Measurements from ENCODE around the gene STOML2. TPM values are rescaled to one million over a fixed set of nuclear protein-coding genes. Genes with fewer than 3 reads are reported as not detected.

Gene STOML2
- total and polyA plus RNA-seq, 9 of the 15 experiments (the other 6 are each of a cell fraction or from before 2014, with no cell fraction given) = 110 to 220 (median 174) TPM

DNA sequence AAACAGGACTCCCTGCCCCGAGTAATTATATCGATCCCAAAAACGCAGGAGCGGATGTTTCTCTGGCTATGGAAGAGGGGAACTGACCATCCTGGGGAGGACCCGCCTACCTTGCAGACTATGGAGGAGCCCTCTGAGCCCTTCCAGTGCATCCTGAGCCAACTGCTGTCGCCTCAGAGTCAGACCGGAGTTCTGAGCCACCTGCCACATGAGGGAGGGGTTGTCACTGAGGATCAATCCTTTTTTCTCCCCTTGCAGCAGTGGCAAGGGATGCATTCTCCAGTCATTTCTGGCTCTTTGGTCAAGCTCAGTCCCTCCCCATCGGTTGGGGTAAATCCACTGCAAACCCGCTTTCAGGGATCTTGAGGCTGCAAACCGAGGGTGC, 23.9 kb downstream of the STOML2 start:
- peaks cover 4% of the 10 kb centered on the region for H3K9me1 ChIP-seq (ENCODE audit: control insufficient read depth, insufficient read depth, low read length)
- 0% methylated on average over 9 of the region's 10 CpGs for WGBS (ENCODE audit: insufficient coverage, low coverage, missing lambda C conversion rate)
- intact Hi-C loops (cut with micrococcal nuclease) = no loop called here

DNA sequence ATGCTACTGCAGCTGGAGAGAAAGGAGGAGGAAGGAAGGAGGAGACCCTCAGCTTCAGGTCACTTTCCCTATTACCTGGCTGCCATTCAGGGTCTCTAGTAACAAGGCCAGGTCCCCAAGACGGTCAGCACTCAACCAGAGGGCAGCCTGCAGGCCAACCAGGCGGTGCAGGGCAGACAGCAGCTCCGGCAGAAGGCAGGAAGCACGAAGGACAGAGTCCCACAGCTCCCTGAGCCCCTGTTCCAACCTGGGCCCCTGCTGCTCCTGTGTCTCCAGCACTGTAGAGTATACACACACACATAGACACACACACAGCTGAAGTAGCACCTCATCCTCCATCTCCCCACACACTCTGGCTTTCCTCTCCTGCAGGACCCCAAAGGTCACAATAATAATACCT, 24.9 kb downstream of the STOML2 start:
- H3K9me1 ChIP-seq (ENCODE audit: control insufficient read depth, insufficient read depth, low read length) = peaks cover 4% of the 10 kb centered on the region
- H3K27ac ChIP-seq (ENCODE audit: extremely low read depth, low read depth, low read length) = no peak overlapping the region; the same call in 2 of the 3 replicates
- peak overlapping the region; percentile 65 for H3K4me3 ChIP-seq
- ATAC-seq (no peak), FAIRE-seq (no peak), DNase-seq (ENCODE audit: extremely low read depth in 1 of 4, low spot score in 3 of 4) (no peak)
- POLR2A ChIA-PET = interaction anchor here (1.0 to 1.9 kb wide), 2 partner anchors 13 to 14 kb away, joined by 4 to 13 read pairs; no protein-coding TSS in a partner anchor
- no peaks in the 10 kb centered on the region for H4K20me1 ChIP-seq (replicated peaks; ENCODE audit: control insufficient read depth, insufficient read depth, low read length)
- no peak overlapping the region for H2AFZ ChIP-seq (ENCODE audit: low read depth, low read length)
- in situ Hi-C loops (cut with MboI) = no loop called here
- peaks cover 40% of the 10 kb centered on the region; the same call in 2 of the 3 replicates for H3K36me3 ChIP-seq (ENCODE audit: control insufficient read depth, insufficient read depth, low read length)
- CTCF ChIA-PET (ENCODE audit: low intra/inter-chr PET ratio) = no interaction called here
- H3K27me3 ChIP-seq (ENCODE audit: control insufficient read depth in 2 of 2, insufficient read depth in 2 of 2, low read length in 2 of 2) = no peaks in the 10 kb centered on the region
- BruUV-seq (replicated peaks) = no TSS peak
- H3K4me2 ChIP-seq (ENCODE audit: insufficient read depth, low read length) = peak overlapping the region; percentile 93
- peaks cover 3 to 28% of the 10 kb centered on the region in 2 experiments; a peak in 4 of 5 replicates for H3K4me1 ChIP-seq (replicated peaks in 1 of 2; ENCODE audit: control insufficient read depth in 2 of 2, insufficient read depth in 2 of 2, low read length in 2 of 2)
- intact Hi-C loops (cut with micrococcal nuclease) = no loop called here
- peaks cover 24% of the 10 kb centered on the region for H3K79me2 ChIP-seq (ENCODE audit: control insufficient read depth, insufficient read depth, low read length)
- WGBS (ENCODE audit: insufficient coverage, low coverage, missing lambda C conversion rate) = 35% methylated on average over 4 of the region's 4 CpGs
- no peaks in the 10 kb centered on the region for H3K9me3 ChIP-seq (replicated peaks; ENCODE audit: control insufficient read depth, insufficient read depth, low read depth, low read length)
- TF ChIP-seq TAL1 (IDR thresholded peaks at IDR 0.05) = no peak
- peak; percentile 21; the same call in 1 of the 2 replicates for TF ChIP-seq RBFOX2 (IDR thresholded peaks at IDR 0.05; ENCODE audit: low read depth, low read length)
- peak overlapping the region; percentile 80 to 98 for H3K9ac ChIP-seq (ENCODE audit: insufficient read depth in 1 of 2, low read depth in 2 of 2, low read length in 2 of 2)

More for the DNA sequence above, 23.9 kb downstream of the STOML2 start:
- peaks cover 24% of the 10 kb centered on the region for H3K79me2 ChIP-seq (ENCODE audit: control insufficient read depth, insufficient read depth, low read length)
- H3K27me3 ChIP-seq (ENCODE audit: control insufficient read depth in 2 of 2, insufficient read depth in 2 of 2, low read length in 2 of 2) = no peaks in the 10 kb centered on the region
- TF ChIP-seq SAP30 (IDR thresholded peaks at IDR 0.05; ENCODE audit: borderline replicate concordance, insufficient read depth, low read depth, low read length, poor library complexity, severe bottlenecking) (peak; percentile 47), ZKSCAN8 (CRISPR knock-in tag; IDR thresholded peaks at IDR 0.05) (no peak), SMARCB1 (IDR thresholded peaks at IDR 0.05; ENCODE audit: insufficient read length, low read depth) (no peak), SIX5 (IDR thresholded peaks at IDR 0.05; ENCODE audit: borderline replicate concordance in 1 of 2, insufficient read depth in 1 of 2, low read depth in 1 of 2, low read length in 2 of 2) (no peak), KHSRP (IDR thresholded peaks at IDR 0.05) (no peak), NFATC3 (IDR thresholded peaks at IDR 0.05) (no peak), TAF7 (tag; IDR thresholded peaks at IDR 0.05) (no peak), TAF15 (IDR thresholded peaks at IDR 0.05; ENCODE audit: low read depth, low read length) (no peak)
- H3K9ac ChIP-seq (ENCODE audit: insufficient read depth in 1 of 2, low read depth in 2 of 2, low read length in 2 of 2) = peak overlapping the region; percentile 80 to 98
- ChIA-PET CTCF (ENCODE audit: low intra/inter-chr PET ratio) (no interaction called here), POLR2A (interaction anchor here (1.0 to 1.9 kb wide), 6 partner anchors 12 to 24 kb away, joined by 3 to 13 read pairs (median 4); partner anchors contain the start of genes PIGO and STOML2)
- H3K9me3 ChIP-seq (replicated peaks; ENCODE audit: control insufficient read depth, insufficient read depth, low read depth, low read length) = no peaks in the 10 kb centered on the region
- H3K4me1 ChIP-seq (replicated peaks in 1 of 2; ENCODE audit: control insufficient read depth in 2 of 2, insufficient read depth in 2 of 2, low read length in 2 of 2) = peaks cover 3 to 28% of the 10 kb centered on the region in 2 experiments; a peak in 4 of 5 replicates
- peak; percentile 6 for FAIRE-seq
- peak overlapping the region; percentile 90 for H2AFZ ChIP-seq (ENCODE audit: low read depth, low read length)
- TSS peak; percentile 50 for BruUV-seq (replicated peaks)
- in situ Hi-C loops (cut with MboI) = no loop called here
- peak overlapping the region; percentile 93 for H3K4me2 ChIP-seq (ENCODE audit: insufficient read depth, low read length)
- peak overlapping the region; percentile 89 for H3K27ac ChIP-seq (ENCODE audit: extremely low read depth, low read depth, low read length)
- peak; percentile 32; the same call in 2 of the 3 replicates for ATAC-seq
- peaks cover 31% of the 10 kb centered on the region; the same call in 2 of the 3 replicates for H3K36me3 ChIP-seq (ENCODE audit: control insufficient read depth, insufficient read depth, low read length)
- H4K20me1 ChIP-seq (replicated peaks; ENCODE audit: control insufficient read depth, insufficient read depth, low read length) = no peaks in the 10 kb centered on the region
- peak overlapping the region; percentile 65 for H3K4me3 ChIP-seq
- DNase-seq (ENCODE audit: extremely low read depth in 1 of 4, low spot score in 3 of 4) = peak in 1 of 4 experiments; percentile 14
